Cardiac muscle cell (in vitro differentiated cells and primary cell): Measurements from ENCODE around the gene CXCL16. TPM values are rescaled to one million over a fixed set of nuclear protein-coding genes. Genes with fewer than 3 reads are reported as not detected.

Experiments
- DNase-seq, 2 donors: peaks; one replicate each; pipeline versions ENCODE4 v3.0.0 to v3.0.0-alpha.2; 2010 to 2017; ENCODE audit warnings: low read depth in 1 of 2, low spot score in 1 of 2
- H3K27ac ChIP-seq: fragments of 200-600 bp; sonication (generic); 2 replicates; pipeline ENCODE4 v1.5.1; 2016
- H3K27me3 ChIP-seq: fragments of 200-600 bp; sonication (generic); 2 replicates; pipeline ENCODE4 v1.6.0; 2016; ENCODE audit warnings: control low read depth
- H3K36me3 ChIP-seq: fragments of 200-600 bp; sonication (generic); 2 replicates; pipeline ENCODE4 v1.5.1; 2016; ENCODE audit warnings: control low read depth
- H3K4me1 ChIP-seq: fragments of 200-600 bp; sonication (generic); 2 replicates; pipeline ENCODE4 v1.8.1; 2017; ENCODE audit warnings: low read depth, mild to moderate bottlenecking, mixed run types
- H3K4me3 ChIP-seq: fragments of 200-600 bp; sonication (generic); 2 replicates; pipeline ENCODE4 v1.5.1; 2016; ENCODE audit warnings: mild to moderate bottlenecking
- H3K9me3 ChIP-seq: fragments of 200-600 bp; sonication (generic); 2 replicates; pipeline ENCODE4 v1.5.1; 2017; ENCODE audit warnings: low read depth, mild to moderate bottlenecking, control low read depth
- CTCF ChIP-seq: IDR thresholded peaks from 2 replicates; pipeline ENCODE4 v1.5.1; 2012; ENCODE audit warnings: low read depth, mild to moderate bottlenecking, low read length
- polyA plus RNA-seq: library from polyadenylated mRNA; unstranded; fragments of >200 nt; fragmentation: Nextera tagmentation; extraction: Ambion mirVana; gene quantifications from 2 replicates; pipeline ENCODE4 v1.2.1, GENCODE V29; 2016
- total RNA-seq: library from RNA; depleted of rRNA; stranded (reverse); fragments of >200 nt; gene quantifications from 2 replicates; pipeline ENCODE4 v1.2.3, GENCODE V29; 2016

The CXCL16 gene
- total and polyA plus RNA-seq, 2 experiments from 2014 or later: 0.66 to 0.89 TPM

- peaks cover 3% of the 10 kb centered on the region for H3K27me3 ChIP-seq
- H3K36me3 ChIP-seq: no peaks in the 10 kb centered on the region
- H3K9me3 ChIP-seq: no peaks in the 10 kb centered on the region
- DNase-seq: no peak
- no peak overlapping the region for H3K4me3 ChIP-seq
- no peaks in the 10 kb centered on the region for H3K4me1 ChIP-seq
- H3K27ac ChIP-seq: no peak overlapping the region
- no peak for TF ChIP-seq CTCF
Observed at GRCh38 chr17:4712526-4712925, 27.2 kb downstream of the CXCL16 start.

- TF ChIP-seq CTCF: no peak
- Histone ChIP-seq H3K27ac (no peak overlapping the region), H3K27me3 (peaks cover 3% of the 10 kb centered on the region), H3K36me3 (no peaks in the 10 kb centered on the region), H3K9me3 (no peaks in the 10 kb centered on the region), H3K4me1 (no peaks in the 10 kb centered on the region), H3K4me3 (no peak overlapping the region)
- no peak for DNase-seq
Observed at GRCh38 chr17:4711661-4712181, 28.0 kb downstream of the CXCL16 start.

- Histone ChIP-seq H3K4me1 (no peaks in the 10 kb centered on the region), H3K27me3 (peaks cover 3% of the 10 kb centered on the region), H3K36me3 (no peaks in the 10 kb centered on the region), H3K27ac (no peak overlapping the region), H3K9me3 (no peaks in the 10 kb centered on the region), H3K4me3 (peak overlapping the region; percentile 50)
- TF ChIP-seq CTCF: no peak
- DNase-seq: no peak
Observed at GRCh38 chr17:4710693-4711634, 28.8 kb downstream of the CXCL16 start.

GRCh38 chr17:4709794-4710692, 29.7 kb downstream of the CXCL16 start, which contains the start of gene ARRB2:
Gene ARRB2 (plus strand): TSS chr17:4710632. CDS start chr17:4710722, 90 bp downstream.
- peak; percentile 62 for TF ChIP-seq CTCF
- peak within 1 kb of the TSS; percentile 4 for H3K27ac ChIP-seq

GRCh38 chr17:4708436-4708835, 31.3 kb downstream of the CXCL16 start:
- H3K9me3 ChIP-seq: no peaks in the 10 kb centered on the region
- H3K27me3 ChIP-seq: peaks cover 3% of the 10 kb centered on the region
- H3K27ac ChIP-seq: no peak overlapping the region
- no peak for TF ChIP-seq CTCF
- no peak overlapping the region for H3K4me3 ChIP-seq
- no peaks in the 10 kb centered on the region for H3K4me1 ChIP-seq
- no peaks in the 10 kb centered on the region for H3K36me3 ChIP-seq
- DNase-seq: no peak

More at GRCh38 chr17:4709794-4710692, 29.7 kb downstream of the CXCL16 start, which contains the start of gene ARRB2:
- Histone ChIP-seq H3K27me3 (peaks cover 3% of the 10 kb centered on the region), H3K4me3 (peak within 1 kb of the TSS; percentile 50), H3K36me3 (no peaks in the 10 kb centered on the region), H3K9me3 (no peaks in the 10 kb centered on the region), H3K4me1 (no peaks in the 10 kb centered on the region)
- peak; percentile 98 to 100 for DNase-seq
